HG03354 (cell line): ENCODE data around the gene ADAMTS12.

Experiments used
- ATAC-seq: cut with Tn5 transposase; IDR thresholded peaks from one replicate; pipeline ENCODE4 v1.9.1; 2021; ENCODE audit warnings: mild to moderate bottlenecking; ENCODE audit not compliant: unreplicated experiment, poor library complexity, severe bottlenecking

ADAMTS12 gene

DNA sequence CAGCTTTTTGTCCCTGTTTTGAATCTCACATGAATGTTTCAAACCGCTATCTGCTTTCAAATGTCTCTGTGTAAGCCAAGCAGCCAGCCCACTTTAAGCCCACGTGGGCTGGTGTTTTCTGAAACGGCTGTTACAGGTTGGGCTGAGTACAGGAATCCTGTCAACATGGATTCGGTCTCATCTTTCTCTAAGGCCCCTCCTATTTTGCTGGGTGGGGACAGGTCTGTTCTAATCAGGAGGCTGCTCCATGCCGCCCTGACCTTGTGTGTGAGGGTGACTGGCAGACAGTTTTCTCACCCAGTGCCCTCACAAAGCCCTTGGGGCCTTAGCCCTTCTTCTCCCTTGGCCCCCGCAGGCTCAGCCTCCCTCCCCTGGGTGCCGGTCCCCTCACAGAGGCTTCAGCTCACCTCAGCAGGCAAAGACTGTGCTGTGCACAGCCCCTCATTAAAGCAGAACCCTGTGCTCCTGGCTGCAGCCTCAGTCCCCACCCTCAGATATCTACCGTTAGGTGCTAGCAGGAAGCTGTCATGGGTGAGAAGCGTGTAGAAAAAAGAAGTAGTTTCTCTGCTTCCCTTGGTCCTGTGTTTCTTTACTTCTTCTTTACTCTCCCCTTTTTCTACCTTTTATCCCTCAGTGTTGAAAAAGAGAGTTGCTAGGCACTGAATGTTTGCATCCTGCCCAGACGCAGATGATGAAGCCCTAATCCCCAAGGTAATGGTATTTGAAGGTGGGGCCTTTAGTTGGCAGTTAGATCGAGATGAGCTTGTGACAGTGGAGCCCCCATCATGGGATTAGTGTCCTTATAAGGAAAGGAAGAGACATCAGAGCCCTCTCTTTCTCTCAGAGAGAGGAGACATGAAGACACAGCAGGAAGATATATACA is 205.7 kb downstream of the ADAMTS12 start:
- ATAC-seq = no peak

DNA sequence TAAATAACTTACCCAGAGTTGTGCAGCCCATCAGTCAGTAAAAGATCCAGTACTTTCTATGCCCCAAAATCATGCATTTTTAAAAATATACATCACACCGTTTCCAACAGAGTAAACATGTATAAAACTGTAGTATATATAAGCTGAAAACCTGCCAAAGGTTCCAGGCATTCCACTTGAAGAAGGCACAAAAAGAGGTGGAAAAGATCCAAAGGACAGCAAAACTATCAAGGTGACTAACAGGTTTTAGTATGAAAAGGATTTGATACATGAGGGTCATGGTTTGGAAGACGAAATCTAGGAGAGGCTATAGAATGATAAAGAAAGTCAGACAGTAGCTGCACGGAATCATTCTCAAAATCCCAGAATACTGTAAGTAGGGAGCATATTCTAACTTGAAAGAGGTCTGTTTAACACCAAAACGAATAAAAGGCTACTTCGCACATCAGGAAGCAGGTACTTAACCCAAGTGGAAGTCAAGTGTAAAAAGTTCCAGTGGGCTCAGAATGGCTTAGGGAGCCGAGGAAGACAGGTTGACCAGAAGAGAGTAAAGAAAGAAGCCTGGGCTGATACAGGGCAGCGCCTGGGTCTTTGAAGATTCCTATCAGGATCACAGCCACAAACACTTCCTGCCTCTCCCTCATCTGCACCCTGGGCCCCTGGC is 207.2 kb downstream of the ADAMTS12 start:
- no peak for ATAC-seq

DNA sequence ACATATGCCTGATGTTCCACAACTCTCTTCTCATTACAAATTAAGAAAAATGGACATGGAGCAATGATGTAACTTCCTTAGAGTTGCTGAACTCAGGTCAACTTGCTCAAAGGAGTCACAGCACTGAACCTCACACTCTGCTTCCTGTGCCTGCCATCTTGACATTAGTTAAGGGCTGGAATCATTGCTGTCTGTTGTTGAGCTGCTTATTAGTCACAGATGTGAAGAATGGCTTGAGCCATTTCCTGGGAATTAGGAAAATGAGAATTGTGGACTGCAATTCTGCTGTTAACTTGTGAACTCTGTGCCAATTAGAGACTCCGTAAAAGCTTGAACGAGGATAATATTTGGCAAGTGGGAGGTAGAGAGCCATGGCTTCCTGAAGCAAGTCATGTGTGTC is 212.0 kb downstream of the ADAMTS12 start:
- ATAC-seq = no peak

DNA sequence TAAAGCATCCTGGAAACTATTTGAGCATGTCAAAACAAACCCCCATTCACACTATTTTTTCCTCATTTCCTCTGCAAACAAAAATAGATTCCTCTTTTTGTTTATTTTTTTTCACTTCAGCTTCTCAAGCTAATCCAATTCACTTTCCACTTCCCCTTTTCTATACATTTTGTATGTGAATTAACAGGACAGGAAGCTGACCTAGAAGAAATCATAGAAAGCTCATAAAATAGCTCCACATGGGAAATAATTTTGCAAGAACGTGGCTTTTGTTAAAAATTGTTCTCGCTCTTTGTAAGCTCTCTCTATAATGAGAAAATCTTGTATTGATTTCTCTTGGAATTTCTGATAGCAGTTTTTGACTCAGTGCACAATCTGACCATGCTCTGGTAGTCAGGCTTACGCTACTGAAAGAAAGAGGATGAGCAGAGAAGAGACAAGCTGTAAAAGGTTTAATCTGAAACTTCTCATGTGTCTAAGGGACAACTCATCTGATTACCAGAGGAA is 215.8 kb downstream of the ADAMTS12 start:
- ATAC-seq = peak; percentile 74

DNA sequence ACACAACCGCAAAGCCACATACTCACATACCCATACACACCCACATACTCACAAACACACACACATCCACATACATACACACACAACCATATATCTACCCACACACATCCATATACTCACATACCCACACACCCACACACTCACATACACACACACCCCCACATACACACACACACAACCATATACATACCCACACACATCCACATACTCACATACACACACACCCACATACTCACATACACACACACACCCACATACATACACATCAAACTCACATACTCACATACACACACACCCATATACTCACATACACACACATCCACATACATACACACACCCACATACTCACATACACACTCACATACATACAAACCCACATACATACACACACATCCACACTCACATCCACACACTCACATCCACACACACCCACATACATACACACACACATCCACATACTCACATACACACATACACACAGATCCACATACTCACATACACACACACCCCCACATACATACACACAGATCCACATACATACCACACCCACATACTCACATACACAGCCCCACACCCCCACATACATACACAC is 220.0 kb downstream of the ADAMTS12 start:
- no peak for ATAC-seq

DNA sequence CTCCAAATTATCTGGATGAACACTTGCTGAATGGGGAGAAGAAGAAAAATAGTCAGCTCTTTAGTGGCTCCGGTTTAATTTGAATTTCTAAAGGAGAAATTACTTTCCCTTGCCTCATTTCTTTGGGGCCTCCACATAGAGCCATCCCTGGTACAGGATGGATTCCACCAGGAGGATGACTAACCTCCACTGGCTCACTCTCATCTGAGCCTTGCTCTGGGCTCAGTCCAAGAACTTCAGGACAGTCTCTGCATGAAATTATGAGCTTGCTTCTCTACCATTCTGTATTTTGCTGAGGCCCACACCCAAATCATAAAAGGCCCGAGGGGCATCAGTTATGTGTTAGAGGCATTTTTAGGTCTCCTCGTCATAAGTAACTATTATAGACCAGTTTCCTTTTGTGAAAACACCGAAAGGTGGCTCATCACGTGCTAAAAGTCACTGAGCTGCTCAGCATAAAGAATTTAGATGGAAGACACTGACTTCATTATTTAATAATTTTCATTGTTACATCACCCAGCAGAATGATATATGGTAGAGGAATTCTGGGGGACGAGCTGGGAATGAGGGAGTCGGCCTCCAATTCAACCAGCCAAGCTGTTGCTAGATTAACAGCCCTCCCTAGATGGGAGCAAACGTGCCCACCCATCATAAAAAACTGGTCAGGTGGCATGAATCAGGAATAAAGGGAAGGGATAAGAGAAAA is 228.9 kb downstream of the ADAMTS12 start:
- no peak for ATAC-seq

DNA sequence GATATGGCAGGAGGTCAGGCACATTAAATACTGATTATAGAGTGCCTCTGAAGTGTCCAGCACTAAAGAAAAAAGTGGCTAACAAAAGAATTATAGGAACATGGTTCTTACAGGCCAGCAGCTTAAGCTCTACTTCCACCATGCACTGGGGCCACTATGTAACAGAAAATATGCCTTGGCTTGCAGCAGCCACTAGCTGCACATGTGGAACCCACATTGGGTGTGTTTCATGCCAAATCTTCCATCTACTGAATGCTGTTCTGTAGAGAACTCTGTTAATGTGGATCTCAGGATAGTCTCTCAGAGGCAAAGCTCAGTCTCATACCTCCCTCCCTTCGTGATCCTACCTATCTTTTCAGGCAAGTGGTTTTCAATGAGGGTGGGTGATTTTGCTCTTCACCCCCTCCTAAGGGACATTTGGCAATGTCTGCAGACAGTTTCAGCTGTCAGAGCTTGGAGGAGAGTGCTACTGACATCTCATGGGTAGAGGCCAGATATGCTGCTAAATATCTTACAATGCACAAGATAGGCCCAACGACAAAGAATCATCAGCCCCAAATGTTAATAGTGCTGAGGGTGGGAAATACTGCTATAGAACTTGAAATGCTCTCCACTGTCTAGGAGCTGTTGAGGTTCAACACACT is 232.1 kb downstream of the ADAMTS12 start:
- ATAC-seq = no peak

DNA sequence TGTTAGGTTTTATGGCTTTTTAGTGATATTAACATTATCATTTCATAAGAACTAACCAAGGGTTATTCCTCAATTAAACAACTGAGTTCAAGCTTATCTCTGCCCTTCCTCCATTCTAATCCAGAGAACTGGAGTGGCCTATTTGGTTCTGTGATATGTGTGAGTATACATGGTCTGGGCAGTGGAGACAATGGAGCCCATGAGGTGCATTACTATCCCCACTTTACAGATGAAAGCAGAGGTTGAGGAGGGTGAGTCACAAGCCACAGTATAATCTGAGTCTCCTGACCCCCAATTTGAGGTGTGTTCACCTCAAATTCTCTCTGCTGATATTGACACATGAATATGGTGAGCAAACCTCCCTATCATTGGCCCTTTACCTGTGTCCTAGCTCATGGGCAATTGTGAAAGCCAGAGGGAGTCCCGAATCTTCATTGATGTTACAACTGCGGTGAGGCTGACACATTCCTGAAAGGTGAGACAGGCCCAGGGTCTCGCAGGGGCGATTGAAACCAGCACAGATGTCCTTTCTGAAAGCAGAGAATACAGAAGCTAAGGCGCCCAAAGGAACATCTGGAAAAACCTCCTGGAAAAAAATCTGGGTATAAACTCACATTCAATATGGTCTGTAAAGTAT is 233.9 kb downstream of the ADAMTS12 start:
- no peak for ATAC-seq

DNA sequence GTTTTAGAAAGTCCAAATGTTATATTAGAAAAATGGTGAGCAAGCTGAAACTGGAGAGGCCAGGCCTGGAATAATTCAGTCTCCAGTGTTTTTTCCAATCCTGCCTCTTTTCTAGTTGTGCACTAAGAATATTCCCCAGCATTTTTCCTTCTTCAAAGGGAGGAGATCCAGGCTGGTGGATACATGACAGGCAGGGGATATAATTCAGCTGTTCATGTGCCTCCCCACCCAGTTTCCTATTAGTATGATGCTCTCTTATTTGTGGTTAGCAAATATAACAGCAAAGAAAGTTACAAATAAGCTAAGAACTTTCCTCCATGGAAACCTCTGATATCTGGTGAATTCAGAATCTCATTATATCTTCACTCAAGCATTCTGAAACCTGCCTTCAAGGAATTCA is 234.6 kb downstream of the ADAMTS12 start:
- ATAC-seq = no peak

DNA sequence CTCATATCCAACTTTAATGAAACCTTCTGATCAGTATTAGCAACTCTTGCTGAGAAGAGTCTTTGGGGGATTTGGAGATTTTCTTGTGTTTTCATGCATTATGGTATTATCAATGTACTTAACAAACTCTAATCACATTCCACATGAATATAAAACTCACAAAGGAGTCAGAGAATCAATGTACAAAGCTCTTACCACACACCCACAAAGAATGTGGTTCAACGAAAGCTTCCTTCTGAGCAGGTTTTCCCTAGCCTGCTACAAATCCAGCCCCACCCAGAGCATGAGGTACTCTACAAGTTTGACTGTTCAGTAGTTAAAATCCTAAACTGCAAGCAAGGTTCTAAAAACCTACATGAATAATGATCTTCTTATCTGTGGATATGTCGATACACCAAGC is 240.9 kb downstream of the ADAMTS12 start:
- no peak for ATAC-seq

DNA sequence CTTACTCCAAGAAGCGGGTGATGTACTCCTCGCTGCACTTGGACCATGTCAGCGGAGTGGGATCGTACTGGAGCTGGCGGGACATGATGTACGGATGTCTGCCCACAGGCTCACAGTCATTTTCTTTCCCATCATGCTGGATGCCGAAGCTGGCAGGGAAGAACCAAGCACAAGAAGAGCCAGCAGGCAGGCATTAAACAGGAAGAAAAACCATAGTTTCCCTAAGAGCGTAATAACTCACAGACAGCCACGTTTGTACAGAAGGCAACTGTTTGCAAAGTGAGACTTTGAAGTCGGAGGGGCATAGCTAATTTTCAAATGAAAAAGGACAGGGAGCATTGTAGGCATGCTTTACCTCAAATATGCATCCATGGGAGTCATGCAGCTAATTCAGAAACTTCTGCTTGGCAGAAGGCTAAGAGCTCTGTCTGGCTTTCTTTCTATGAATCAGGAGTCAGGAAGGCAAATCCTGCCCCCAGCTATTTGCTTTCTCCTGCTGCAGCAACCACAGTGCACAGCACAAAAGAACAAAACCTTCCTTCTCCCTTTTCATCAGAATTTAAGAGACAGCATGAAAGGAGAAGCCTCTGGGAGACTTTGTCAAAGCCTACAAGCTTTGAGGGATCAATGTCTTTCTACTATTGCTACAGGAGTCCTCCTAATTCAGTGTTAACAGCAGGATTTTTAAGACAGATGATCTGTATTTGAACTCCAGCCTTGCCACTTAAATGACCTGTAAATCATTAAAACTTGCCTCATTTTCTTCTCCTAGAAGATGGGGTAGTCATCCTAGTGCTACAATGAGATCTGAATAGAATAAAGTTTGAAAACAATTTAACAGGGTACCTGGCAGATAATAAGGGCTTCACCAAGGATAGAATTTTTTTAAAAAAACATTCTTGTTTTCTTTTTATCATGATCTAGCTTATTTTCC is 242.0 kb downstream of the ADAMTS12 start:
- no peak for ATAC-seq

DNA sequence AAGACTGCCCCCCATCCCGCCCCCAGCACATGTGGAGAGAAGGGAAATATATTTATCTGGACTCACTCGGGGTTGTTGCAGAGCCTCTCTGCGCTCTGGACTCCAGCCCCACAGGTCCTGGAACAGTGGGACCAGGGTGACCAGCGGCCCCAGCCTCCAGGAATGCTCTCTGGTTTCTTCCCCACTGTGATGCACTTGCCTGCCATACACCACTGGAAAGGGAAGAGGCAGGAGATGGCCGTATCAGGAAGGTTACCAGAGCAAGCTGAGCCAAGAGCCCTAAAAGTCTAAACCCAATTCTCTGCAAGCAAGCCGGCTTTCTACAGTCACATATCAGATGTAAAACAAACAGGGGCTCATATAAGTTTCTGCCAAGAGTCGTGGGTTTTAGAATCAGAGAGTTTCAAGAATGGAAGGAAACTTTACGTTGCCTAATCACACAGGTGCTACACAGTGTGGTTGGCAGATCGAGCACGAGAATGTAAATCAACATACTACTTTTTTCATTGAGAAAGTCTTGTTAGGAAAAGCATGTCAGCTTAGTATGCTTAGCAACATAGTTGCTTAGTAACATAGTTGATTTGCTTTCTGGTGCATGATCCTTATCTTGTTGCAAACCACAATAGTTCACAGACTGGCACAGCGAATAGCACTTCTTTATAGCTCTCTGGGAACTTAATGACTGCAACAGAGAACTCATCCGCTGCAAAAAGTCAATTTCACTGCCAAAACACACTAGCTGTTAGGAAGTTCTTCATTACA is 249.9 kb downstream of the ADAMTS12 start:
- ATAC-seq = peak; percentile 76

DNA sequence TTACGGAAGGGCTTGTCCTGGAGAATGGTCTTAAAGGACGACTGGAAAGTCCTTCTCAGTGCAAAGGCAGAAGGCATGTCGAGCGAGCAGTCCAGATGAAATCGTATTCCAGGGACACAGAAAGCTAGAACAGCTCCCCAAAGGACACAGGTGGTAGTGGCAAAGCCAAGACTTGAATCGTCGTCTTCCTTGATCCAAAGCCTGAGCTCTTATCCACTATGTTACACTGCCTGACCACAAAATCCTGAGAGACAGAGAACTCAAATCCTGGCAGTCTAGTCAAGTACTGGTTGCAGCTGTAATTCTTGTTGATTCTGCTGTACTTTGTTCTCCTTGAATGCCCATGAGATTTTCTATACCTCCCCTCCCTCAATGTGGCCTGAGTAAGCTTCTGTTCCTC is 252.3 kb downstream of the ADAMTS12 start:
- ATAC-seq = no peak

DNA sequence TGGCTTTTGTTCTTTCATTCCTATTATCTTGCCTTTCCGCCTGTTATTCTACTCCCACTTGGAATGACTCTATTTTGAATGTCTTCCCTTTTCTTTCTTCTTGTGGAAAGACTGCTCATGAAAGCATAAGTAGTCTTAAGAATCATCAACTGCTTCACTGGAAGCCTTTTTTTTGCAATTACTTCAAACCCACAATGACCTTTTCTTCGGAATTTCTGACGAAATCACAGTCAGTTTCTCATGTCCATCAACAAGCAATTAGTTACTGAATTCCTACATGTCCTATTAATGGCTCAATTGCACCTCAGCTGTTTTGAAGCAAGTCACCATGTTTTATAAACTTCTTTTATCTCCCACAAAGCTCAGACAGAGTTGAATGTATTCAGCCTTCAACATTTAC is 254.8 kb downstream of the ADAMTS12 start:
- no peak for ATAC-seq

DNA sequence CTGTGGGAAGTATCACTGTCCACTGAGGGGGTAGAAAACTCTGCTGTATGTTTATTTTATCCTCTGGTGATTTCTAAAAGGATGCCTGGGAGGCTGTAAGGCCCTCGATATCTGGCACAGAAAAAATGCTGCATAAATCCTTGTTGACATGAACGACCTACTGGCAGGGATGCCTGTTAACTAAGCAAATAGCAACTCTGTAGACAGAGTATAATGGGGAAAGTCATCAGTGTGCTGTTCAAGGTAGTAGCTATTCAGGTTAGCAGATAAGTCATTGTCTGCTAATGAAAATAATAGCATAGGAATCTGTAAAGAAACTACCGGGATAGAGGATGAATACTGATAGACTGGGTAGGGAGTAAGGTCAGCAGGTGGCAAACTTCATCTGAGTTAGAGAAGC is 256.2 kb downstream of the ADAMTS12 start:
- no peak for ATAC-seq

DNA sequence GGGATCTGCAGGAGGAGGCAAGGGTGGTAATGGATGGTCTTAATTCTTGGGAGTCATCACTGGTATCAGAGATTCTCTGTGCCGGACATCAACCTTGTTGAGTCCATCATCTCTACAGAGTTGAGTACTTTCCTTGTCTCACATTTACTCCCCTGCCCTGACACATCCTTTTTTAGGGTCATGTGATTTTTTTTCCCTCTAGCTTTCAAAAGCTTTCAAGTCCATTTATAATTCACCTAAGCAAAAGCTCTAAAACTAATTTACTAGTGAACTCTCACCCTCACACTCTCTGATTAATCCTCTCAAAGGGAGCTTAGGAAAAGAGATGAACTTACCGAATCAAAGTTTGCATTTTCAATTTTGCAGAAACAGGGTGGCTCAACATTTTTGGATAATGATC is 258.1 kb downstream of the ADAMTS12 start:
- no peak for ATAC-seq

DNA sequence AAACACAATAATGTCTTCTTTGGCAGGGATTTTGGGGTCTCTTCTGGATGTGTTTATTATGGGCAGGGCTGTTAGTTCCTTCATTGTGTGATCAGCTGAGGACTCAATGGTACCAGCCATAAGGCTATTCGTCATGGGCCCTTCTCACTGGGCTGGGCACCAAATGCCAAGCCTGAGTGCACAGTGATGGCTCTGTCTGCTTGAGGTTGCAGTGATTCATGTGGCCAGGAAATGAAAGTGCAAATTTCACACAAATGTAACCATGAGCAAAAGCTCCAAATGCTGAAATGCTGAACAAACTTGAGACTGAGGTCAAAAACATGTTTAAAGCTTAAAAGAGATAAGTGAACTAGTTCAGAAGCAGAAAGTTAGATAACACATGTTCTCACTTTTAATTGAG is 260.0 kb downstream of the ADAMTS12 start:
- ATAC-seq = peak; percentile 95
